K562 (cell line): Measurements from ENCODE around the gene UGT2A1. TPM values are rescaled to one million over a fixed set of nuclear protein-coding genes. Genes with fewer than 3 reads are reported as not detected.

Source experiments
- ATAC-seq: fragments of 200-7000 bp; cut with Tn5 transposase; 3 replicates; pipeline ENCODE4 v1.9.1; 2020; ENCODE audit warnings: moderate library complexity
- BruUV-seq: library from RNA; stranded (reverse); fragments of 400-500 nt; replicated peaks from 2 replicates; lab custom pipeline; 2021; lab: Mats Ljungman, UMichigan
- CTCF ChIA-PET: fragments of 300-600 bp; formaldehyde crosslinking; extraction: SDS; loops from one replicate; lab custom pipeline; 2021; ENCODE audit warnings: low intra/inter-chr PET ratio; lab: Yijun Ruan, JAX
- POLR2A ChIA-PET: fragments of 300-600, 350-650 bp; sonication (Branson Sonifier 250); formaldehyde crosslinking; extraction: SDS; loops from one replicate; lab custom pipeline; 2021; ENCODE audit warnings: antibody characterized with exemption, inconsistent platforms; lab: Yijun Ruan, JAX
- DNase-seq, 4 experiments: peaks; one replicate each; pipeline versions ENCODE4 v3.0.0 to v3.0.0-alpha.2; 2011 to 2018; ENCODE audit warnings: low spot score in 3 of 4, mixed read lengths in 3 of 4; ENCODE audit errors: extremely low read depth in 1 of 4
- FAIRE-seq: peaks from 2 replicates; lab custom pipeline; 2011; peaks lifted over from hg19 to GRCh38; lab: Jason Lieb, UNC
- H2AFZ ChIP-seq: 2 replicates; pipeline ENCODE4 v1.6.0; 2011; ENCODE audit warnings: low read depth, low read length, control low read depth, inconsistent platforms
- H3K27ac ChIP-seq: fragments of 200-600 bp; 3 replicates; pipeline ENCODE4 v1.8.0; 2011; ENCODE audit warnings: low read depth, mild to moderate bottlenecking, control low read depth, inconsistent platforms, low read length, moderate library complexity, mixed read lengths; ENCODE audit errors: extremely low read depth
- H3K27me3 ChIP-seq, 2 experiments: fragments of 300-600 bp in 1 of 2; 2 replicates in 1 of 2; 3 replicates in 1 of 2; pipeline versions ENCODE4 v1.6.0 to v1.8.0; 2011; ENCODE audit warnings: inconsistent platforms in 2 of 2, low read length in 2 of 2, mild to moderate bottlenecking in 1 of 2, mixed read lengths in 1 of 2, moderate library complexity in 1 of 2; ENCODE audit not compliant: control insufficient read depth in 2 of 2, insufficient read depth in 2 of 2
- H3K36me3 ChIP-seq: fragments of 300-600 bp; 3 replicates; pipeline ENCODE4 v1.8.0; 2011; ENCODE audit warnings: mild to moderate bottlenecking, low read length, inconsistent platforms; ENCODE audit not compliant: control insufficient read depth, insufficient read depth
- H3K4me1 ChIP-seq, 2 experiments: fragments of 200-600 bp in 1 of 2; replicated peaks in 1 of 2; 2 replicates in 1 of 2; 3 replicates in 1 of 2; pipeline versions ENCODE4 v1.5.1 to v1.8.0; 2011; ENCODE audit warnings: inconsistent platforms in 2 of 2, low read length in 2 of 2, mild to moderate bottlenecking in 1 of 2, mixed read lengths in 1 of 2, moderate library complexity in 1 of 2; ENCODE audit not compliant: control insufficient read depth in 2 of 2, insufficient read depth in 2 of 2
- H3K4me2 ChIP-seq: 2 replicates; pipeline ENCODE4 v1.6.1; 2011; ENCODE audit warnings: low read length, control low read depth, inconsistent platforms, mixed read lengths; ENCODE audit not compliant: insufficient read depth
- H3K4me3 ChIP-seq: fragments of 200-600 bp; sonication (generic), shearing (Covaris generic); 2 replicates; pipeline ENCODE4 v1.5.1; 2016; ENCODE audit warnings: control low read depth, inconsistent platforms
- H3K79me2 ChIP-seq: fragments of 200-600 bp; 3 replicates; pipeline ENCODE4 v1.8.0; 2011; ENCODE audit warnings: low read length, inconsistent platforms; ENCODE audit not compliant: control insufficient read depth, insufficient read depth
- H3K9ac ChIP-seq, 2 experiments: 2 replicates each; pipeline versions ENCODE4 v1.6.0 to v1.6.1; 2011; ENCODE audit warnings: low read depth in 2 of 2, low read length in 2 of 2, control low read depth in 1 of 2, inconsistent platforms in 1 of 2, mild to moderate bottlenecking in 1 of 2, mixed read lengths in 1 of 2; ENCODE audit not compliant: insufficient read depth in 1 of 2
- H3K9me1 ChIP-seq: one replicate; pipeline ENCODE4 v1.6.0; 2011; ENCODE audit warnings: inconsistent platforms, mild to moderate bottlenecking, low read length, moderate library complexity; ENCODE audit not compliant: control insufficient read depth, insufficient read depth
- H3K9me3 ChIP-seq: replicated peaks from 2 replicates; pipeline ENCODE4 v1.5.1; 2011; ENCODE audit warnings: low read depth, low read length, inconsistent platforms; ENCODE audit not compliant: control insufficient read depth, insufficient read depth
- H4K20me1 ChIP-seq: replicated peaks from 2 replicates; pipeline ENCODE4 v1.6.1; 2011; ENCODE audit warnings: low read length, inconsistent platforms, mixed read lengths; ENCODE audit not compliant: control insufficient read depth, insufficient read depth
- ARID4B ChIP-seq: sonication (generic); formaldehyde crosslinking; IDR thresholded peaks from 2 replicates; pipeline ENCODE4 v1.8.0; 2022; ENCODE audit warnings: mild to moderate bottlenecking, missing genetic modification reagents
- ETV1 ChIP-seq: fragments of 450-650 bp; conservative IDR thresholded peaks from 2 replicates; pipeline ENCODE4 v1.6.1; 2016; ENCODE audit warnings: missing genetic modification characterization, control low read depth, low read depth, missing compliant biosample characterization
- FOXA1 ChIP-seq: fragments of 450-650 bp; IDR thresholded peaks from 2 replicates; pipeline ENCODE4 v1.6.1; 2016; ENCODE audit warnings: mild to moderate bottlenecking, borderline replicate concordance
- HNRNPLL ChIP-seq: fragments of 200-400 bp; formaldehyde crosslinking; IDR thresholded peaks from 2 replicates; pipeline ENCODE4 v1.6.1; 2017; ENCODE audit warnings: low read length, low read depth, mild to moderate bottlenecking; ENCODE audit not compliant: poor library complexity, severe bottlenecking
- IRF1 ChIP-seq: sonication (generic); formaldehyde crosslinking; IDR thresholded peaks from 2 replicates; pipeline ENCODE4 v1.8.0; 2022; ENCODE audit warnings: missing genetic modification reagents, mild to moderate bottlenecking, borderline replicate concordance
- IRF9 ChIP-seq: fragments of 450-650 bp; IDR thresholded peaks from 2 replicates; pipeline ENCODE4 v1.6.1; 2016; ENCODE audit warnings: missing biosample characterization, missing genetic modification characterization
- KAT7 ChIP-seq: sonication (generic); formaldehyde crosslinking; IDR thresholded peaks from 2 replicates; pipeline ENCODE4 v1.8.0; 2022; ENCODE audit warnings: missing genetic modification reagents, mild to moderate bottlenecking, borderline replicate concordance
- MYBL2 ChIP-seq, 2 experiments: fragments of 450-650 bp in 1 of 2; sonication (generic) in 1 of 2; formaldehyde crosslinking in 1 of 2; IDR thresholded peaks; 2 replicates each; pipeline versions ENCODE4 v1.6.1 to v1.8.1; 2017 to 2022; ENCODE audit warnings: borderline replicate concordance in 1 of 2, inconsistent platforms in 1 of 2, low read depth in 1 of 2, mild to moderate bottlenecking in 1 of 2, missing genetic modification reagents in 1 of 2, moderate library complexity in 1 of 2
- NFE2L1 ChIP-seq: fragments of 450-650 bp; IDR thresholded peaks from 2 replicates; pipeline ENCODE4 v1.6.1; 2016; ENCODE audit warnings: missing genetic modification characterization, low read depth, mild to moderate bottlenecking, missing compliant biosample characterization, moderate library complexity, borderline replicate concordance
- PTRF ChIP-seq: fragments of 450-650 bp; IDR thresholded peaks from 2 replicates; pipeline ENCODE4 v1.6.1; 2016; ENCODE audit warnings: mild to moderate bottlenecking, missing genetic modification characterization, missing compliant biosample characterization
- RFX7 ChIP-seq: fragments of 250-450 bp; sonication (Bioruptor Pico); IDR thresholded peaks from 2 replicates; pipeline ENCODE4 v1.5.1; 2021; ENCODE audit warnings: mild to moderate bottlenecking
- SP1 ChIP-seq: sonication (generic); formaldehyde crosslinking; IDR thresholded peaks from 2 replicates; pipeline ENCODE4 v1.8.1; 2022; ENCODE audit warnings: mild to moderate bottlenecking, missing genetic modification reagents
- ZNF408 ChIP-seq: fragments of 250-450 bp; sonication (Bioruptor Pico); IDR thresholded peaks from 2 replicates; pipeline ENCODE4 v1.4.0; 2020; ENCODE audit warnings: low read depth, mild to moderate bottlenecking, moderate library complexity
- ZNF445 ChIP-seq: fragments of 250-450 bp; sonication (Bioruptor Pico); IDR thresholded peaks from 2 replicates; pipeline ENCODE4 v1.4.0; 2020; ENCODE audit warnings: low read depth, mild to moderate bottlenecking, moderate library complexity
- ZNF589 ChIP-seq: fragments of 200-800 bp; sonication (Bioruptor generic); IDR thresholded peaks from 2 replicates; pipeline ENCODE4 v1.6.1; 2016; ENCODE audit warnings: low read depth, missing genetic modification characterization, missing compliant biosample characterization
- WGBS: fragments of 100-300 bp; shearing (Covaris generic); methylation state at CpG from one replicate; pipeline ENCODE4 v1.1.6; 2016; ENCODE audit warnings: low coverage, mixed read lengths; ENCODE audit not compliant: insufficient coverage; ENCODE audit errors: missing lambda C conversion rate; 5-methylcytosine and 5-hydroxymethylcytosine counted together
- in situ Hi-C: fragments of 300-500 bp; cut with MboI; formaldehyde crosslinking; loops from 4 replicates; pipeline ENCODE4 v1.15.0; 2018; ENCODE audit warnings: inconsistent platforms, mixed read lengths
- intact Hi-C: fragments of 100-400 bp; cut with micrococcal nuclease; formaldehyde crosslinking; loops from 2 replicates; pipeline ENCODE4 v1.14.2; 2022
- polyA plus RNA-seq, 8 experiments: library from polyadenylated mRNA; depleted of rRNA in 4 of 8; stranded (reverse) in 5 of 8; unstranded in 3 of 8; fragments of >200 nt; fragmentation: Nextera tagmentation in 2 of 8; fragmentation: Illumina TruSeq in 1 of 8; extraction: Ambion mirVana in 2 of 8; extraction: Trizol in 1 of 8; gene quantifications; 2 replicates each; pipeline versions ENCODE4 v1.2.1 to v1.2.3, GENCODE V29; 2011 to 2014; ENCODE audit warnings: inconsistent platforms in 1 of 8, missing spikeins in 1 of 8
- total RNA-seq, 7 experiments: library from RNA; depleted of rRNA in 6 of 7; stranded (reverse); fragments of >200 nt in 6 of 7; fragmentation: Illumina TruSeq in 2 of 7; extraction: Trizol in 2 of 7; gene quantifications; 2 replicates each; pipeline versions ENCODE4 v1.2.1 to v1.2.3, GENCODE V29; 2011 to 2021; ENCODE audit warnings: low replicate concordance in 1 of 7

UGT2A1 gene
- total and polyA plus RNA-seq, 9 of the 15 experiments (the other 6 are each of a cell fraction or from before 2014, with no cell fraction given), result 0.03 TPM; not detected in 8

GRCh38 chr4:69576251-69576877, 76.7 kb downstream of the UGT2A1 start (continued):
- TF ChIP-seq ARID4B, result no peak
- no peak for TF ChIP-seq FOXA1
- no peak for TF ChIP-seq IRF1
- TF ChIP-seq KAT7 (CRISPR knock-in tag), result no peak

GRCh38 chr4:69568787-69569186, 84.3 kb downstream of the UGT2A1 start:
- Histone ChIP-seq H4K20me1 (no peaks in the 10 kb centered on the region), H3K4me1 (no peaks in the 10 kb centered on the region), H3K4me2 (no peak overlapping the region), H3K79me2 (no peaks in the 10 kb centered on the region), H3K9ac (no peak overlapping the region), H3K27me3 (no peaks in the 10 kb centered on the region), H3K9me1 (no peaks in the 10 kb centered on the region), H3K9me3 (no peaks in the 10 kb centered on the region), H3K36me3 (no peaks in the 10 kb centered on the region), H3K4me3 (no peak overlapping the region), H3K27ac (no peak overlapping the region), H2AFZ (no peak overlapping the region)
- in situ Hi-C loops (no loop called here), intact Hi-C loops (no loop called here)
- ATAC-seq (no peak), DNase-seq (no peak), FAIRE-seq (no peak)
- POLR2A ChIA-PET, result no interaction called here
- 0% methylated on average over 1 of the region's 1 CpG for WGBS
- CTCF ChIA-PET, result no interaction called here
- BruUV-seq, result no TSS peak
- no peak for TF ChIP-seq HNRNPLL
- no peak for TF ChIP-seq MYBL2 (IDR thresholded peaks at IDR 0.05; ENCODE audit: low read depth)
- no peak for TF ChIP-seq MYBL2 (CRISPR knock-in tag; IDR thresholded peaks at IDR 0.05; ENCODE audit: borderline replicate concordance)
- no peak for TF ChIP-seq ZNF408
- no peak for TF ChIP-seq PTRF (tag)
- no peak for TF ChIP-seq NFE2L1 (tag)
- no peak for TF ChIP-seq RFX7 (CRISPR knock-in tag)
- no peak for TF ChIP-seq SP1 (CRISPR knock-in tag)
- TF ChIP-seq ETV1, result no peak
- TF ChIP-seq IRF9, result no peak
- TF ChIP-seq ZNF589, result no peak
- no peak for TF ChIP-seq ZNF445 (CRISPR knock-in tag)
